HUES48 (cell line): ENCODE measurements around the gene KCNK10.

Source experiments
- H3K27ac ChIP-seq: one replicate; pipeline ENCODE4 v1.7.0; 2013; ENCODE audit warnings: low read depth, low read length, inconsistent platforms
- H3K27me3 ChIP-seq: 2 replicates; pipeline ENCODE4 v1.6.1; 2013; ENCODE audit warnings: mild to moderate bottlenecking, low read length; ENCODE audit not compliant: control insufficient read depth, insufficient read depth
- H3K36me3 ChIP-seq: 2 replicates; pipeline ENCODE4 v1.6.1; 2013; ENCODE audit warnings: low read length; ENCODE audit not compliant: control insufficient read depth, insufficient read depth
- H3K4me1 ChIP-seq: 2 replicates; pipeline ENCODE4 v1.6.1; 2013; ENCODE audit warnings: mild to moderate bottlenecking, low read length; ENCODE audit not compliant: control insufficient read depth, insufficient read depth
- H3K4me3 ChIP-seq: 2 replicates; pipeline ENCODE4 v1.5.1; 2013; ENCODE audit warnings: mild to moderate bottlenecking, low read depth, low read length
- H3K9ac ChIP-seq: 2 replicates; pipeline ENCODE4 v1.6.1; 2013; ENCODE audit warnings: mild to moderate bottlenecking, low read depth, low read length, moderate library complexity
- H3K9me3 ChIP-seq: 2 replicates; pipeline ENCODE4 v1.6.1; 2013; ENCODE audit warnings: low read length; ENCODE audit not compliant: control insufficient read depth, insufficient read depth

The KCNK10 gene

DNA sequence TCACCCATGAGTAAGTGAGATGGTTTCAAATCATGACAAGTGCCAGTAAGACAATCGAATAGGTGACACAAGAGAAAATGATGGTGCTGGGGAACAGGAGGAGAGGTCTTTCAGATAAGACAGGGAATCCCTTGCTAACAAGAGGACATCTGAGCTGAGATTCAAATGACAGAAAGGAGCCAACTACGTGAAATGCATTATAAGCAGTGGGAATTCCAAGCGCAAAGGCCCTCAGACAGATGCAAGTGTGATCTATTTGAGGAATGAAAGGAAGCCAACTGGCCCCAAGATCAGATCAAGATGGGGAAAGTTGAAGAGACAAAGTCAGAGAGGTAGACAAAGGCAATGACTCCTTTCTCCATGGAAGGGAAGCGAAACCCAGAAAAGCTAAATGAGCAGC lies 4.7 kb downstream of the KCNK10 start:
- H3K27ac ChIP-seq: no peak overlapping the region
- peaks cover 4% of the 10 kb centered on the region; the same call in 1 of the 2 replicates for H3K4me1 ChIP-seq
- H3K27me3 ChIP-seq: peaks cover 48% of the 10 kb centered on the region
- no peaks in the 10 kb centered on the region for H3K36me3 ChIP-seq
- no peak overlapping the region for H3K4me3 ChIP-seq
- no peak overlapping the region for H3K9ac ChIP-seq
- H3K9me3 ChIP-seq: no peaks in the 10 kb centered on the region

DNA sequence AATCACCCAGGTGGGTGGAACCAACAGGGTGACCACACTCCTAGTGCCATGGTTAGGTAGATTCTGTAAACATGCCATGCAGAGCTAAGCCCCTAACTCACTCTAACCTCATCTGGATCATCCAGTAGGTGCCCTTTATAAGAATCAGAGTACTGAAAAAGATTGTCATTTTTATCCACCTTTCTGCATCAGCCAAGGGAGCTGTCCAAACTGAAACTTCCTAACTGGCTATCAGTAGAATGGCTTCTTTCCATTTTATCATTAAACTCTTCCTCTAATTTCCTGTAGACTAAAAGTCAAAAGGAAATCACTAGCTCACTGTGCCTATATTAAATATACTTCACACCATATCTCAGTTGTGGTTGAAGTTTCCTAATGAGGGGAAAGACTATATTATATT lies 6.5 kb downstream of the KCNK10 start:
- Histone ChIP-seq H3K27me3 (peaks cover 29% of the 10 kb centered on the region), H3K9me3 (no peaks in the 10 kb centered on the region), H3K9ac (no peak overlapping the region), H3K36me3 (no peaks in the 10 kb centered on the region), H3K4me1 (no peaks in the 10 kb centered on the region), H3K4me3 (no peak overlapping the region), H3K27ac (no peak overlapping the region)

DNA sequence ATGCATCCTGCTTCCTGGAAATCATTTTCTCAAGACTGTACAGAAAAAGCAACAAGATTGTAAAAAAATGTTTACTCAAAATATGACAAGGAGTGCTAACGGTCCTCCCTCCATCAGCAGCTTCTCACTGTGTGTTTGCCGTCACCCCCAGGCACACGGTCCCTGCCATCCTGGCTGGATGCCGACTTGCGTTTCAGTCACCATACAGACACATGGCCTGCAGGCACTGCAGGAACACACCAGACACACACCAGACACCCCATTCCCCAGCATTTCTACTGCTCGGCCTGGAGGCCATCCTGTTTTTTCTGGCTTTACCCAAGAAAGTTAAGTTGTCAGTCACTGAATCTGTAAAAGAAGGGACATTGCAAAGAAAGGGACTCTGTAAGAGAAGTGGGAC lies 10.8 kb downstream of the KCNK10 start:
- no peaks in the 10 kb centered on the region for H3K27me3 ChIP-seq
- H3K36me3 ChIP-seq: no peaks in the 10 kb centered on the region

DNA sequence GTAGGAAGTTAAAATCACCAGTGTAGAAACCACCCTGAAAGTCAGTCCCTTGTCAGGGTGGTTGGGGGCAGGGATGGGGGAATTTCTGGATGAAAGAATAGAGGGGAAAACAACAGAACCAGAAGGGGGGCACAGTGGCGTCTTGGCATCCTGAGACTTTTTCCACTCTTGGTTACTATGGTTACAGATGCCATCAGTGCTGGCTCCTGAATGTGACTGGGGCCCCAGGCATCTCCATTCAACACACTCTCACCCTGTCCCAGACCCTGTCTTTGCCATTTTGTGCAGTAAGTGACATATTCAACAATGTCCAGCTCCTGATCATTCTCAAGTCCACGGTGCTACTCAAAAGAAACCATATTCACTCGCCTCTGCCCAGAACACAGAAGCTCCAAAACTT lies 11.3 kb downstream of the KCNK10 start:
- Histone ChIP-seq H3K4me3 (no peak overlapping the region), H3K9ac (no peak overlapping the region), H3K36me3 (no peaks in the 10 kb centered on the region), H3K27ac (no peak overlapping the region), H3K9me3 (no peaks in the 10 kb centered on the region), H3K27me3 (no peaks in the 10 kb centered on the region), H3K4me1 (no peaks in the 10 kb centered on the region)

More for the DNA sequence above, 10.8 kb downstream of the KCNK10 start:
- Histone ChIP-seq H3K4me3 (no peak overlapping the region), H3K4me1 (no peaks in the 10 kb centered on the region), H3K9me3 (no peaks in the 10 kb centered on the region), H3K9ac (no peak overlapping the region), H3K27ac (no peak overlapping the region)

DNA sequence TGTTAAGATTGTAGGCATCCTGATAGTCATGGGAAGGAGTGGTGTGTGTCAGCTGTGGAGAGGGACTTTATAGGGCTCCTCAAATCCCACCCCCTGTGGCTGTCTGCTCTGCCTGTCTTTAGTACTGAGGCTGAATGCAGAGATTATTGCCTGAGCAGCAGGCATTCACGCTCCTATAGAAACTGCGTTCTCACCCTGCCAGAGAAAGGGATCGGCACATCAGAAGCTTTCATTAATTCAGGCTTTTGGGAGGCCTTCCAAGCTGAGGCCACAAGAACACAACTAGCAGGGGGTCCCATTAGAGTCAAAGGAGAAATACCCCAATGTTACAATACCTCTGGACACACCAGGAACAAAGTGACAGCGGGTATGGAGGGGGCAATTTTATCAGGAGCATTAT lies 12.6 kb downstream of the KCNK10 start:
- no peaks in the 10 kb centered on the region for H3K27me3 ChIP-seq
- no peak overlapping the region for H3K27ac ChIP-seq
- H3K9me3 ChIP-seq: no peaks in the 10 kb centered on the region
- H3K4me1 ChIP-seq: no peaks in the 10 kb centered on the region
- no peak overlapping the region for H3K4me3 ChIP-seq
- no peaks in the 10 kb centered on the region for H3K36me3 ChIP-seq
- H3K9ac ChIP-seq: no peak overlapping the region

DNA sequence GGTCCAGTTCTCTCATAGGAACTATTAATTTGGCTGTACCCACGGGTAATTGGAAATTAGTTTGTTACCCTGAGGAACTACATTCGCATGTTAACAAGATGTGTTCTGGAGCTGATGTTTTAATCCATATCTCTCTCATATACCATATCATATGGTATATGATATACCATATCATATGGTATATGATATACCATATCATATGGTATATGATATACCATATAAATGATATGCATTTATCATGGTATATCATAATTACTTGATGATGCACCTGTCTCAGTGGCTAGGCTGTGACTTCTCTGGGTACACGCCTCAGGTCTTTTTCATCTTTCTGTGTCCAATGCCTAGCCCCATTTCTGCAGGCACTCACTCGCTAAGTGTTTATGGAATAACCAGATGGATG lies 13.0 kb downstream of the KCNK10 start:
- H3K9ac ChIP-seq: no peak overlapping the region
- H3K27ac ChIP-seq: no peak overlapping the region
- no peaks in the 10 kb centered on the region for H3K9me3 ChIP-seq
- no peaks in the 10 kb centered on the region for H3K4me1 ChIP-seq
- no peaks in the 10 kb centered on the region for H3K27me3 ChIP-seq
- H3K36me3 ChIP-seq: no peaks in the 10 kb centered on the region
- no peak overlapping the region for H3K4me3 ChIP-seq

DNA sequence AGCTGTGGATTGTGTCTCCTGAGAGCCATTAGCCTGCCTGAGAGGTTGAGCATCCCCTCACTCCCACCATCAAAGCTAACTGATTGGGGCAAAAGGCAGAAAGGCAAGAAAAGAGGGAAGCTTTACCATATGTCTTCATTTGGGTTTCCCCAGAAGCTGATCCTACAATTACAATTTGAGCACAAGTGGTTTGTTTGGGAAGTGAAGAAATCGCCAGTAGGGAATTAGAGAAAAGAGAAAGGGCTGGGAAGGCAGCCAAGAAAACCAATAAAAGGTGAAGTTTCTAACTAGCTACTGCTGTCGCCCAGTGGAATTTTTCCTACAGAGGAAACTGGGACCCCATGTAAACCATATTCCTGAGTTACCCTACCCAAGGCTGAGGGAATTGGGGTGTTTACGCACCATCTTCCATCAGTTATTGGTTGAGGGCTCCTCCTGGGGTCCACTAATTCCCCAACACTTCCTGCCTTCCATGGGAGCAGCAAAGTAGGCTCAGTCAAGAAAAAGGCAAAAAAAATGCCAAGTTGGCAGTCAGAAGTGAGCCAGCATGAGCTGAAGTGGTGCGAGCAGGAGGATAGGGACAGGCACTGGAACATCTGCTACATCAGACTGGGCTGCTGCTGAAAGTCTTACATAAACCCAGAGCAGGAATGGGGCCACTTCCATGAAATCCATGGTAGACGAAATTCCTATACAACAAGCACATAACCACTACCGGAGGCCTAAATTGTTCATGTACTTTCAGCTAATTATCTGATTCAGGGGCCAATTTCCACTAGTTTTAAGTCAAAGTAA lies 17.3 kb downstream of the KCNK10 start:
- Histone ChIP-seq H3K4me3 (no peak overlapping the region), H3K27me3 (no peaks in the 10 kb centered on the region), H3K27ac (no peak overlapping the region), H3K9ac (no peak overlapping the region), H3K36me3 (no peaks in the 10 kb centered on the region), H3K9me3 (no peaks in the 10 kb centered on the region), H3K4me1 (no peaks in the 10 kb centered on the region)

DNA sequence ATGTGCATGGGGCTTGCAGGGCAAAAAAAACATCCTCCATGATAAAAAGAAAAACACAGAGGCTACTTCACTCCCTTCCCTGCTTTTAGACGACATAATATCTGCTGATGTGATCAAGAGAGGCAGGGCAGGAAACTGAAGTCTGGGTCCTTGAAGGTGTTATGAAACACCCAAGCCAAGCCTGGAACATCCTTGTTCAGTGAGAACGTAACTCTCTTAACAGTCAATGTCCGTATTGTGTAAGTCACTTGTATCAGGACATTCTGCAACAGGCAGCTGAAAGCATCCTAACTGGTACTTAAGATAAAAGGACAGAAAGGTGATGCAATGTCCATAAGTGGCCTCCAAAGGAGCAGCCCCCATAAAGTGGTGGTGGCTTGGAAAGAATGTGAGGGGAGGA lies 20.0 kb downstream of the KCNK10 start:
- Histone ChIP-seq H3K27me3 (no peaks in the 10 kb centered on the region), H3K4me1 (no peaks in the 10 kb centered on the region), H3K36me3 (no peaks in the 10 kb centered on the region), H3K27ac (no peak overlapping the region), H3K9ac (no peak overlapping the region), H3K9me3 (no peaks in the 10 kb centered on the region), H3K4me3 (no peak overlapping the region)

DNA sequence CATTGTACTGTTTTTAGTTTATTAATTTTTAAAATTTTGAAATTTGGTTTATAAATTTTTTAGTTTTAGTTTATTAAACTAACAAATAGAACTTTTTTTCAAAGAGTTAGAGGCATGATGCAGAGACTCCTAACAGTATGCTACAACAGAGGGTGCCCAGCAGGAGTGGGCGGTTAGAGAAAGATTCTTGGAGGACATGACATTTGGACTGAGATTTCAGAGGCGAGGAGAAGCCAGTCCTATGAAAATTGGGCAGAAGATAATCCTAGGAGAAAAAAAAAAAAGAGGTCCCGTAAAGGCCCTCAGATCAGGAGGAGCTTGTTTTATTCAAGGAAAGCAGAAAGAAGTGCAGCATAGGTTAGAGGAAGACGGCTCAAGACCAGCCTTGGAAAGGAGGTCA lies 21.7 kb downstream of the KCNK10 start:
- H3K27me3 ChIP-seq: no peaks in the 10 kb centered on the region
- H3K4me3 ChIP-seq: no peak overlapping the region
- H3K9me3 ChIP-seq: no peaks in the 10 kb centered on the region
- no peaks in the 10 kb centered on the region for H3K36me3 ChIP-seq
- no peak overlapping the region for H3K27ac ChIP-seq
- H3K4me1 ChIP-seq: no peaks in the 10 kb centered on the region
- H3K9ac ChIP-seq: no peak overlapping the region

DNA sequence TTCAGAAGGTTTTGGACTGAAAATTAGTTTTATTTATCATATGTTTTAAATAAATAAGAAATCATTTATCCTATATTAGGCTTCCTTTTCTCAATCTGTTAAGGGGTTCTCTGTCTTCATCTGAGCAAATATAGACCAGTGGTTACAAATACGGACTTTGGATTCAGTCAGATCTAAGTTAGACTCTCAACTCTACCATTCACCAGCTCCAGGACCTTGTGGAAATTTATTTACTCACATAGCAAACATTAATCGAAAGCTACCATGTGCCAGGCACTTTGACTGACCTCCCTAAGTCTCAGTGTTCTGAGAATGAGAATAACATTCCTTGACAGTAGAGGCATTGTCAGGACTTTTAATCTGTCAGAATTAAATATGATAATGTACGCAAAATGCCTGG lies 22.3 kb downstream of the KCNK10 start:
- H3K27ac ChIP-seq: no peak overlapping the region
- no peaks in the 10 kb centered on the region for H3K9me3 ChIP-seq
- no peaks in the 10 kb centered on the region for H3K27me3 ChIP-seq
- H3K36me3 ChIP-seq: no peaks in the 10 kb centered on the region
- H3K4me3 ChIP-seq: no peak overlapping the region
- H3K9ac ChIP-seq: no peak overlapping the region
- H3K4me1 ChIP-seq: no peaks in the 10 kb centered on the region

DNA sequence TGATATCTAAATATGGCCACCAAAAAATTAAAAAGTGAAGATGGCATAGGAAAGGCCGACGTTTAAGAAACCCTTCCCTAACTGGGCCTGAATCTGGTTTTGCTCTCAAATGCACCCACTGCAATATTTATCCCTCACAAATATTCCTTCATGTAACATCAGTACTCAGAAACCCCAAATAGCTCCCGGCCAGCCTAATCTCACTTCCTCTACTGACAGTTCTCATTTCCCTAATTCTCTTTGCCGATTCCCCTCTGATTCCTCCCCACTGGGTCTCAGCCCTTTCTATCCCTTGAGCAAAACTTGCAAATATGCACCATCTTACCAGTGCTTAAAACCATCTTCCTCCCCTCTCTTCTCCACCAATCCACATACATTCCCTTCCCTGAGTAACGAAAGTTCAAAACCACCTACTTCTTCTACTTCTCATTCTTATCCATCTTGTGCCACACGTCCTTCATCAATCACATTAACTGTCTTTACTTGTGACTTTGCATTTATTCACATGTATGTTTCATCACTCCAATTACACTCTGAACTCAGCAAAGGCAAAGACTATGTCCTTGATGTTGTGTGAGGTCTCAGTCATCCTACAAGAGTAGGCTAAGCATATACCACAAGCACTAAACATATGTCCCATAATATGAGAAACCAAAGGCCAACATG lies 23.1 kb downstream of the KCNK10 start:
- Histone ChIP-seq H3K27ac (no peak overlapping the region), H3K9ac (no peak overlapping the region), H3K36me3 (no peaks in the 10 kb centered on the region), H3K4me1 (no peaks in the 10 kb centered on the region), H3K9me3 (no peaks in the 10 kb centered on the region), H3K4me3 (no peak overlapping the region), H3K27me3 (no peaks in the 10 kb centered on the region)
